Measurements from ENCODE around the gene ITPR2. TPM values are rescaled to one million over a fixed set of nuclear protein-coding genes. Genes with fewer than 3 reads are reported as not detected.

Gene ITPR2
- total RNA-seq, 2 donors from 2014 or later, result 14.8 to 74.4 TPM

DNA sequence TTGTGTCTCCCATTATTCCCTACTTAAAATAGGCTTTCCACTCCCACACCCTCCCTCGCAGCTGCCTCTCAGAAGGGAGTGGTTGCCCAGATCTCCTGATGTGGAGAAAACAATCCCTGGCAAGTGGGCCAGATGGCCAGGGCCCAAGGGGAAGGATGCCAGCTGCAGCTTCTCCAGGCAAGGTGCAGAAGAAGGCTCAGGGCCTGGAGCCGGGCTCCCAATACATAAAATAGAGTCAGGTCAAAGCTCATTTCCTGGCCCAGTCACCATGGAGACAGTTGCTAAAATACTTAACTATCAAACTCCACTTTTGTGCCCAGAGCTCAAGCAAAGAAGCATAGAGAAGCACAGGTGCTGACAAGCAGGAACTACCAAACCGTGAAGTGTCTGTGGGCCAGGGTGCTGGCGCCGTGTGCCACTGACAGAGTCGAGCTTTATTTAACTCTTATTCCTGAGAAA is 45.7 kb upstream of the ITPR2 start:
- Histone ChIP-seq H3K27ac (ENCODE audit: low read depth, low read length) (no peak overlapping the region), H3K27me3 (ENCODE audit: control insufficient read depth, insufficient read depth, low read length, poor library complexity, severe bottlenecking) (no peaks in the 10 kb centered on the region), H3K4me1 (ENCODE audit: control insufficient read depth, insufficient read depth, low read length) (no peaks in the 10 kb centered on the region), H3K9ac (ENCODE audit: extremely low read depth, low read length, poor library complexity, severe bottlenecking) (no peak overlapping the region), H3K36me3 (ENCODE audit: control insufficient read depth, insufficient read depth, low read length) (no peaks in the 10 kb centered on the region), H3K4me3 (ENCODE audit: low read length) (no peak overlapping the region), H3K9me3 (ENCODE audit: control insufficient read depth, low read length) (no peaks in the 10 kb centered on the region)
- TF ChIP-seq CTCF (conservative IDR thresholded peaks at IDR 0.05), result no peak
- DNase-seq, result no peak
- Mint-ChIP-seq H3K36me3 (ENCODE audit: low read depth) (no peaks in the 10 kb centered on the region), H3K4me3 (no peak overlapping the region), H3K27ac (no peak overlapping the region), H3K9me3 (peaks cover 10% of the 10 kb centered on the region), H3K27me3 (ENCODE audit: insufficient read depth) (peaks cover 4% of the 10 kb centered on the region), H3K4me1 (no peaks in the 10 kb centered on the region)
- 94 to 100% methylated on average over 4 to 6 of the region's 6 CpGs for WGBS, 2 experiments (ENCODE audit: insufficient coverage in 1 of 2, insufficient read length in 1 of 2)

GRCh38 chr12:26874501-26875296 is 41.7 kb upstream of the ITPR2 start:
- Mint-ChIP-seq H3K27me3 (ENCODE audit: insufficient read depth) (no peaks in the 10 kb centered on the region), H3K9me3 (no peaks in the 10 kb centered on the region), H3K27ac (no peak overlapping the region), H3K4me1 (peaks cover 10% of the 10 kb centered on the region), H3K36me3 (ENCODE audit: low read depth) (no peaks in the 10 kb centered on the region), H3K4me3 (no peak overlapping the region)
- no peak for TF ChIP-seq CTCF (conservative IDR thresholded peaks at IDR 0.05)
- no peaks in the 10 kb centered on the region for H3K9me3 ChIP-seq (ENCODE audit: control insufficient read depth, low read length)
- no peaks in the 10 kb centered on the region for H3K36me3 ChIP-seq (ENCODE audit: control insufficient read depth, insufficient read depth, low read length)
- H3K4me3 ChIP-seq (ENCODE audit: low read length), result no peak overlapping the region
- WGBS, 2 experiments (ENCODE audit: insufficient coverage in 1 of 2, insufficient read length in 1 of 2), result 92 to 97% methylated on average over 4 to 7 of the region's 7 CpGs
- no peak overlapping the region for H3K27ac ChIP-seq (ENCODE audit: low read depth, low read length)
- peaks cover 2% of the 10 kb centered on the region for H3K4me1 ChIP-seq (ENCODE audit: control insufficient read depth, insufficient read depth, low read length)
- H3K27me3 ChIP-seq (ENCODE audit: control insufficient read depth, insufficient read depth, low read length, poor library complexity, severe bottlenecking), result no peaks in the 10 kb centered on the region
- DNase-seq, result no peak
- no peak overlapping the region for H3K9ac ChIP-seq (ENCODE audit: extremely low read depth, low read length, poor library complexity, severe bottlenecking)

DNA sequence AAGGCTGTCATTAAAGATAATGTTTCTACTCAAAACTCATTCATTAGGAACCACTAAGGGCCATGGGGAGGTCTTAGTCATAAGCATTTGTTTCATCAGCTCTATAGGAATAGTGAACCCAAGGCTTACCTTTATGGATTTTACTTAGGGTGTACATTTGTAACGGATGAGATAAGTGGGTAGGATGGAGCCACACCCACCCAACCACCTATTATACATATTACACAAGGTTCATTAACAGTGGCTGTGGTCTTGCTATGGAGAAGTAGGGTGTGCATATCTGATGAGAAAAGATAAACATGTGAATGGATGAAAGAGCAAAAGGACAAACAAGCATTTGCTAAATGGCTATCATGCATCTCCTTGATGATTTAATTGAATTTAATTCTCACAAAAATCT is 39.6 kb upstream of the ITPR2 start:
- Histone ChIP-seq H3K4me1 (ENCODE audit: control insufficient read depth, insufficient read depth, low read length) (peaks cover 2% of the 10 kb centered on the region), H3K36me3 (ENCODE audit: control insufficient read depth, insufficient read depth, low read length) (no peaks in the 10 kb centered on the region)
- no CpG with 5 or more reads among the region's 1 CpG for WGBS, 2 experiments (ENCODE audit: insufficient coverage in 1 of 2, insufficient read length in 1 of 2)

More for the DNA sequence above, 39.6 kb upstream of the ITPR2 start:
- Mint-ChIP-seq H3K27me3 (ENCODE audit: insufficient read depth) (no peaks in the 10 kb centered on the region), H3K27ac (no peak overlapping the region), H3K9me3 (no peaks in the 10 kb centered on the region), H3K4me1 (peaks cover 10% of the 10 kb centered on the region), H3K36me3 (ENCODE audit: low read depth) (no peaks in the 10 kb centered on the region), H3K4me3 (no peak overlapping the region)
- H3K27ac ChIP-seq (ENCODE audit: low read depth, low read length), result no peak overlapping the region
- no peak for TF ChIP-seq CTCF (conservative IDR thresholded peaks at IDR 0.05)
- no peak for DNase-seq
- H3K27me3 ChIP-seq (ENCODE audit: control insufficient read depth, insufficient read depth, low read length, poor library complexity, severe bottlenecking), result no peaks in the 10 kb centered on the region
- no peaks in the 10 kb centered on the region for H3K9me3 ChIP-seq (ENCODE audit: control insufficient read depth, low read length)
- no peak overlapping the region for H3K9ac ChIP-seq (ENCODE audit: extremely low read depth, low read length, poor library complexity, severe bottlenecking)
- H3K4me3 ChIP-seq (ENCODE audit: low read length), result no peak overlapping the region

Data from endodermal cell (in vitro differentiated cells).